HG03460 (cell line): ENCODE results near the gene HES1.
"Not testable (repeated sequence)": the region's sequence is repeated elsewhere in the genome, so short reads cannot be mapped to it uniquely, and the experiment has no call there.

Experiments
- ATAC-seq: cut with Tn5 transposase; IDR thresholded peaks from one replicate; pipeline ENCODE4 v1.9.1; 2021; ENCODE audit not compliant: unreplicated experiment

Gene HES1, protein sequence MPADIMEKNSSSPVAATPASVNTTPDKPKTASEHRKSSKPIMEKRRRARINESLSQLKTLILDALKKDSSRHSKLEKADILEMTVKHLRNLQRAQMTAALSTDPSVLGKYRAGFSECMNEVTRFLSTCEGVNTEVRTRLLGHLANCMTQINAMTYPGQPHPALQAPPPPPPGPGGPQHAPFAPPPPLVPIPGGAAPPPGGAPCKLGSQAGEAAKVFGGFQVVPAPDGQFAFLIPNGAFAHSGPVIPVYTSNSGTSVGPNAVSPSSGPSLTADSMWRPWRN

DNA sequence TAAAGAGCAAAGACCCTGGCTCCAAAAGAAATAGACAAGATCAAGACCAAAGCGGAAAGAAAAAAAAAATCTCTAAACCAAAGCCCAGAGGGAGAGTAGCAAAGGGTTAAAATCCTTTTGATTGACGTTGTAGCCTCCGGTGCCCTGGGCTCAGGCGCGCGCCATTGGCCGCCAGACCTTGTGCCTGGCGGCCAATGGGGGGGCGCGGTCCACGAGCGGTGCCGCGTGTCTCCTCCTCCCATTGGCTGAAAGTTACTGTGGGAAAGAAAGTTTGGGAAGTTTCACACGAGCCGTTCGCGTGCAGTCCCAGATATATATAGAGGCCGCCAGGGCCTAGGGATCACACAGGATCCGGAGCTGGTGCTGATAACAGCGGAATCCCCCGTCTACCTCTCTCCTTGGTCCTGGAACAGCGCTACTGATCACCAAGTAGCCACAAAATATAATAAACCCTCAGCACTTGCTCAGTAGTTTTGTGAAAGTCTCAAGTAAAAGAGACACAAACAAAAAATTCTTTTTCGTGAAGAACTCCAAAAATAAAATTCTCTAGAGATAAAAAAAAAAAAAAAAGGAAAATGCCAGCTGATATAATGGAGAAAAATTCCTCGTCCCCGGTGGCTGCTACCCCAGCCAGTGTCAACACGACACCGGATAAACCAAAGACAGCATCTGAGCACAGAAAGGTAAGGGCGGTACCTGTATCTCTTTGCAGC, at the start of gene HES1:
HES1 (plus strand) TSS at position 343 of the 713 bp plus-strand sequence; CDS start at position 576, 233 bp downstream.
- ATAC-seq, result no peak

DNA sequence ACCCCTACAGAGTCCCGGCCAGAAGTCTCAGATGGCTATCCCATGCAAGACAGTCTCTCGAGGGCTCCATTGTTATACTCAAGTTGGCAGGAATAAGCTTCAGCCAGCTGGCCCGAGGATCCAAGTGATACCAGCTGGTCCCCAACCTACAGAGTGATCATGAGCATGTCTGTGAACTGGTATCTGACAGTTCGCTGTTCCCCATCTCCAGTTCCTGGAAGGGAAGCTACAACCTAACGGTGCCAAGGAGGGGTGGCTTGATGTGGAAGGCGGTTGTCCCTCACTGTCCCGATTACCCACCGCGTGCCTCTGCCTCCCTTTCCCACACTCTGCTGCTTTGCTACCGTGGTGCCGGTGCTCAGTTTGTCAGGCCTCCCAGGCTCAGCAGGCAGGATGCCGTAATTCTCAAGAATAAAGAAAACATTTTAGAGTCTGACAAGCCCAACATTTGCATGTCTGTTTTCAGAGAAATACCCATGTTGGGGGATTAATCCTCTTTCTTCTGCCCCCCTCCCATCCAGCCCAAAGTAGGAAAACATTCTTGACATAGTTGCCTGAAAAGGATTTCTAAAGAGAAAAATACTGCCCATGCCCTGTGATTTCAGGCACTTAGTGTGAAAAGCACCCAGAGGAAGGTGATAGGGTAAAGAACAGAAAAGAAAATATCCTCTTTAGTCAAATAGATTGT, 49.4 kb upstream of the HES1 start:
- ATAC-seq, result no peak

DNA sequence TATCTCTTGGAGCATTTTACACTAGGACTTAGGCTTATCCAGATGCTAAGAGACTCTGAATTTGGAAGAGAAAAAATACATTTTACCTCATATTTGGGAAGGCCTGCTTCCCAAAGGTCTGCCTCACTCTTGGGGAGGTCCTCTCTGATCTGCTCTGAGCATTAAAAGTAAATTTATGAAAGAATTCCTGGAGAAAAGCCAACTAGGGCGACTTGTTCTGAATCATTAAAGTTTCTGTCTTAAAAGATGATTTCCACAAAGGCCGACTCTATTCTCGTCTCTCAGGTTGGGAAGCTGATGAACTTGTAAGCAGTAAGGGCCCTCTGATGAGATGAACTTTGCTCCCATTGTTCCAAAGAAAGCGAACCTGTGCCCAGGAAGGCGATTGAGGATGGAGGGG, 48.7 kb upstream of the HES1 start:
- ATAC-seq, result no peak

DNA sequence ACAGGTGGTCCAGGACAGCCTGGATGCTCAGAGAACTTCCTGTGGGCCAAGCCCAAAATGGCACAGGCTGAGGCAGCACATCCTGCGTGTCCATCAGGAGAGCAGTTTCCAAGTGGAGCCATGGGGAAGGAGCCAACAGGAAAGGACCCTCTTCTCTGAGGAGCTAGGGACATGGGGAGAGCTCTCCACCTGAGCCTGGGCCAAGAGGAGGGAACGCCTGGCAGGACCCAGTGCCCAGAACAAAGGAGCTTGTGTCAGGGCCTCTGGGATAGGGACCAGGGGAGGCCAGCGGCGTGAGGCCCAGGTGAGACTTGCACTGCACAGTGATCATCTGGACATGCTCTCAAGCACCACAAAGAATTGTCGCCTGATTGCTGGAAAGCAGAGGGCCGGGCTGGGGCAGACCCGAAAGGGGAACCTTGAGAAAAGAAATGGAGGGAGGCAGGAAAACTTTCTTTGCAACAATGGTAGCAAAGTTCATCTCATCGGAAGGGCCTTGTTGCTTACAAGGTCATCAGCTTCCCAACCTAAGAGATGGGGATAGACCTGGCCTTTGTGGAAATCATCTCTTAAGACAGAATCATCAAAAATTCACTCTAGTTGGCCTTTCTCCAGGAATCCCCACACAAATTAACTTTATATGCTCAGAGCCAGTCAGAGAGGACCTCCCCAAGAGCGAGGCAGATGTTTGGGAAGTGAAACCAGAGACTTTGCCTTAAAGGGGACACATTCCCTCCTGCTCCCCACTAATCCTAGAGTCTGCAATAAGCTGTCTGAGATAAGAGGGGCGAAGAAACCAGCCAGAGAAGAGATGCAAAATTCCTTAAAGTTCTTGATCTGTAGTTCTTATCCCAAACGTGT, 47.7 kb upstream of the HES1 start:
- no peak for ATAC-seq

DNA sequence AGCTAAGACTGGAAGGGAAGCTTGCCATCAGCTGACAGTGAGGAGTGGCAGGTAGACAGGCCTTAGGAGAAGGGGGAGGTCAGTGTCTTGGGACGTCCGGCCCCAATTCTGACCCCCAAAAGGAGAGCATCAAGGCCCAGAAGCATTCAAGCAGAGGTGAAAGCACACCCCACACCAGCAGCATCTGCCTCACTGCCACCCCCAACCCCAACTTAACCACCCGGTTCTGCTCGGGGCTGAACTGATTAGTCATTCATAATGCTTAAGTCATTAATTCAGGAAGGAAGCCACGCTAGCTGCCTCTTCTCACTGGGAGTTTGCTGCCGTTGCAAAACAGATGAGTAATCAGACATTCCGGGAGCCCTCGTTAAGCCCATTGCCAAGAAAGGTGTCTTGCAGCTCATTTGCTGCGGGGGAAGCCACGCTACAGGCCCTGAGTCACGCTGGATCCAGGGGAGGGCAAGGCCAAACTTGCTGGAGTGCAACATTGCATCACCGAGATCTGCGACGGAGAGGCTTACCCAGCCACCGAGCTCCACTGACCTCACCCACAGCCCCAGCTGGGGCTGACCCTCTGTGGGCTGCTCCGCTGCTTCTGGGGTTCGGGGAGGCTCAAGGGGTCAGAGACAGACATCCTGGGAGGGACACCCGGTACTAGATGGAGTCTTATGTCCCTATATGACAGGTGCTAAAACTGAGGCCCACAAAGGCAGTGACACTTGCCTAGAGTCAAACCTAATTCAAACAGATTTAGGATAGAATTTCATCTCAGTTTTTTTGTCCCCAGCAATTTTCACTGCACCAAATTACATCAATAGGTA, 46.4 kb upstream of the HES1 start:
- ATAC-seq, result peak; percentile 61

DNA sequence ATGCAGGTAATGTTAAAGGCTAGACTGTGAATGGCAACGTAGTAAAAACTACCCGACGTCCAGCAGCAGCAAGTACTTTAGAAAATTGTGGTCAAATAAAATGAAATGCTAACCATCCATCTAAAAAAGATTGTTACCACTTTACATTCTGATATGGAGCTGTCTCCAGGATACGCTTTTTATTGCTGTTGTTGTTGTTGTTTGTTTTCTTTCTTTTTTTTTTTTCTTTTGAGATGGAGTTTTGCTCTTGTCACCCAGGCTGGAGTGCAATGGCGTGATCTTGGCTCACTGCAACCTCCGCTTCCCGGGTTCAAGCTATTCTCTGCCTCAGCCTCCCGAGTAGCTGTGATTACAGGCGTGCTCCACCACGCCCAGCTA, 45.8 kb upstream of the HES1 start:
- ATAC-seq, result not testable (repeated sequence)

DNA sequence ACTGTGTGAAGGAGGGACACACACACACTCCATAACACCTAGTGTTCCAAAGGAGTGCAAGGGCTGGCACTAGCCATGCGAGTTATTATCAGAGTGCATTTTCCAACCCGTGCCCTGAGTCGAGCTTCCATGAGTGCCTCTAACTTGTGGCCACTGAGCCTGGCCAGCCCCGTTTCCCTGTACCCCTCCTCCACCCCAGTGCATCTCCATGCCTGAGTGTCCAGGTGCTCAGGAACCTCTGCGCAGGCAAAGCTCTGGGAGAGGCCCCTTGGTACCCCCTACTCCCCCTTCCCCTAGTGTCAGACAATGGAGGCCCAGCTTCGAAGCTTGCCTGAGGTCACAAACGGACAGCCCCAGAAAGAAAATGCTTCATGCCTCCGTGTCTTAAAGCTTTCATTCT, 45.2 kb upstream of the HES1 start:
- ATAC-seq, result no peak

DNA sequence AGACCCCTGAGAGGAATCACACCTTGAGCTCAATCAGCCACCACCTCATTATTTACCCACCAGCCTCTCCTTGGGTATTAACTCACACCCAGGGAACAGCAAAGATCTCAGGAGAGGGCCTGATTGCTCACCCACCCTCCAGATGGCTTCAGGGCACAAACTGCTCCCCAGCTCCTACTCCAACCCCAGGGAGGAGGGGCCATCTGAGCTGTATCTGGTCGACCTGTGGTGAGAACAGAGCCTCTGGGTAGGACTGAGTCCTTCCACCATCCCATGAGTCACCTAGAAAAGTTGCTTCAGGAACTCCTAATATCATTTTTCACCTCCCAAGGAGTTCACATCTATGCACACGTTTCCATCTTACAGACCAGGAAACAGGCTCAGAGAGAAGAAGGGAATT, 44.8 kb upstream of the HES1 start:
- ATAC-seq, result no peak

DNA sequence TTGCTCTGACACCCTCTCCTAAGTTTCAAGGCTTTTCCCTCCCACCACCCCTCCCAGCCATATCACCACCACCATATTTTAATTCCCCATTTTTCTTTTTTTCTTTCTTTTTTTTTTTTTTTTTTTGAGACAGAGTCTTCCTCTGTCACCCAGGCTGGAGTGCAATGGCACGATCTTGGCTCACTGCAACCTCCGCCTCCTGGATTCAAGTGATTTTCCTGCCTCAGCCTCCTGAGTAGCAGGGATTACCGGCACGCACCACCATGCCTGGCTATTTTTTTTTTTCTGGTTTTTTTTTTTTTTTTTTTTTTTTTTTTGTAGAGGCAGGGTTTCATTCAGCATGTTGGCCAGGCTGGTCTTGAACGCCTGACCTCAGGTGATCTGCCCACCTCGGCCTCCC, 44.1 kb upstream of the HES1 start:
- not testable (repeated sequence) for ATAC-seq

DNA sequence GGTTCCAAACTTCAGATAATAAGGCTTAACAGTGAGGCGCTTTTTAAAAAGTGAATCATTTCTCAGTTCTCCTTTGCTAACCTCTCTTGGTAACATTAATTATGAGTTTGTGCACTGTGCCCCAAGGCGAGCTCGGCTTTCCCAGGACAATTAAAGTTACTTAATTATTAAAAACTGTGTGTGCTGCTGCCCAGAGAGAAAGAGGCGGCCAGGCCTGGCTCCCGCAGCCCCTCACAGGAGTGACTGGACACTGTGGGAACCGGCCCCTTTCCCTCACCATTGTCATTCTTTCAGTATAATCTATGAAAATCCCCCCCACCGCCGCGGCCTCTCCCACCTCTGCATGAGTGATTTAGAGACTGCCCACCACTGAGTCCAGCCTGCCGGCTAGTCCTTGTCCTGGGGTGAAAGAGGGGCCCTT, 43.1 kb upstream of the HES1 start:
- ATAC-seq, result no peak

DNA sequence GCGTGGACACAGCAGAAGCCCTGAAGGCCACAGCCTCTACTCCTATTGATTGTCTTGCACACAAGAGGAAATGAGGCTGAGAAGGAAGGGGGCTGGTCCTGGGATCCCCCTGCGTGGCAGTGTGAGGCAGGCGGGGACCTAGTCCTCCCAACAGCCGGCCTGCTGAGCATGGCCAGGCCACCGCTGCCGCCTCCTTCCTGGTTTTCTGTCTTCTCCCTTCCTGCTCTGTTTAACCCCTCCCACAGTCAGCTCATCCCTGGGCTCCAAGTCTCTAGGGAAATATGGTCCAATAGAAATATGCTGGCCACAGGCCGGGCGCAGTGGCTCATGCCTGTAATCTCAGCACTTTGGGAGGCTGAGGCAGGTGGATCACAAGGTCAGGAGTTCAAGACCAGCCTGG, 42.1 kb upstream of the HES1 start:
- ATAC-seq, result no peak

DNA sequence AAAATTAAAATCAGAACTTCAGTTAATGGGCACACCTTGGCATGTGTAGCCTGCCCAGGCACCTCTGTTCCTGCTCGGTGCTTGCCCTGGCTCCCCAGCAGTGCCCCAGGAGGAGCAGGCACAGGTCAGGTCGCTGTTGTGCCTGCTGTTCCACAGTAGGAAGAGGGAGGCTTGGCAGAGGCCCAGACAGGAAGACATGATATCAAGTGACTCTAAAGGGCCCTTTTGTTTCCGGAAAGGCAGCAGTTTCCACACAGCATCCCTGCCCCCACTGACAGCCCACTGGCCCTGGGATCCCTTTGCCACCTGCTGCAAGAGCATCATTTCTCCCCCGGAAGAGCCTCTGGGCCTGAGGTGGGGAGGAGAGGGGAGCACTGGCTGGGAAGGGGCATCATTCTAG, 40.5 kb upstream of the HES1 start:
- no peak for ATAC-seq

DNA sequence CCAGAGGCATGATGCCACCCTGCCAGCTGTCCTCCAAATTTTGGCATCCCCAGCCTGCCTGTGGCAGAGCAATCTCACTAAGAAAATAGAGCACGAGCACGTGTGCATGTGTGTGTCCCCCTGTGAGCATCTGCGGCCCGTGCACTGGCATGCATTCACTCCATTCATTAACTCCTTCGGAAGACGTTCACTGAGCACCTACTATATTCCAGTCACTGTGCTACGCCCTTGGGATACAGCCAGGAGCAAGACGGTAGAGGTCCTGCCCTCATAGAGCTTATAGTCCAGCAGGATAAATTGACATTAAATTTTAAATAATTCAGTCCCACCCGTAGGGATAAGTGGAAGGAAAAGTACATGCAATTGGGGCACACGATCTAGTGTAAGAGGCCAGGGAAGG, 40.0 kb upstream of the HES1 start:
- no peak for ATAC-seq

DNA sequence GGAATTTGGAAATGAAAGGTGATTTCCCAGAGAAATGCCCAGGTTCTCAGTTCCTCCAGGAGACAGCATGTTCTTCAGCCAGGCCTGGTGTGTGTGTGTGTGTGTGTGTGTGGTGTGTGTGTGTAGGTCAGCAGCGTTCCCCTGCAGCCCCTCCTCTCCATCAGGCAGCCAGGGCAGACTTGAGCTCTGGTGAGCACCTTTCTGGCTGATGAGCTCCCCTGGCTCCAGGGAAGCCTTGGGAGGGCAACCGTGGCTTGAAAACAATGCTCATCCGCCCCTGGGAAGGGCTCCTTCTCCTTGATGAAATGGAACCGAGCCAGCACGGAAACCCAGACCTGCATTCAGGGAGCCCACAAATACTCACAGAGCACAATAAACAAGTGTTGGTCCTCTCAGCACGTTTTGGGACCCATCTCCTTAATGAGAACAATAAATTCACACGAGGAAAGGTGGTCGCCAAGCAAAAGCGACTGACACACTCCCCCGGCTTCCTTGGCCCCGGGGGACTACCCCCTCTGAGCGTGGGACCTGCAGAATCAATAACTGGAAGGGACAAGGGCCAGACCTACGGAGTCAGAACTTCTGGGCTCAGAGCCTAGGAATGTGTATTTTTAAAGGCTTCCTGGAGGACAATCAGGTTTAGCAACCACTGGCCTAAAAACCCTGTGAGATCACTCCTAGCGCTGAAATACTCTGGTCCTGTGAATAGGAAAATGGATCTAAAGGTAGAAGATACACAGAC, 38.6 kb upstream of the HES1 start:
- ATAC-seq, result no peak

DNA sequence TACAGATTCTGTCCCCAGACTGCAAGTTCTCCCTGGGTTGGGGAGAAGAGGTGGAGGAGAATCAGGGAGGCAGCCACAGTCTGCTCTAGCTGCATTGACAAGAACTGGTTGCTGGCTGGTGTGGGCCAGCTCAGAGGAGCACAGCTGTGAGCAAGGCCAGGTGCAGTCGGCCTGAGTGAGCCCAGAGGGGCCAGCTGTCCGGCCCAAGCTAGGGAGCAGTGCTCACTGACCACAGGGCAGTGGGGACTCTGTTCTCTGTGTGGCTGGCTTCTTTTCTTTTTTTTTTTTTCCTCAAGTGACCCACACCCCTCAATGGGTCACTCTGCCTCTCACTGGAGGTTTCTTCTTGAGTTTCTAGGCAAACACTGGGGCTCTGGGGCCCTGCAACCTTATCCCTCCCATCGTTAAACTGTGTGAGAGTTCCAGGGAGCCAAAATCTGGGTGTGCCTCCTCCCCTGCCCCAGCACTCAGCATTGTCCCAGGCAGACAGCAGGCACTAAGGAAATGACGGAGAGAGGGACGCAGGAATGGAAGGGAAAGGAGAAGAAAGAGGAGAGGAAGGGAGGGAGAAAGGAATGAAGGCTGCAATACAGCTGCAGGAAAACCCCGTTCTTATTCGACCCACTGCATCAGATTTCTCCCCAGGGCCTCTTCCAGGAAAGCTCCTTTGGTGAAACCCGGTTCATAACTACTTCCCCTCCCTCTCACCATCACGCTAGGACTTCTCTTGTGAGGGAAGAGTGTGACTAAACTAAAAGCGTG, 37.7 kb upstream of the HES1 start:
- ATAC-seq, result no peak

DNA sequence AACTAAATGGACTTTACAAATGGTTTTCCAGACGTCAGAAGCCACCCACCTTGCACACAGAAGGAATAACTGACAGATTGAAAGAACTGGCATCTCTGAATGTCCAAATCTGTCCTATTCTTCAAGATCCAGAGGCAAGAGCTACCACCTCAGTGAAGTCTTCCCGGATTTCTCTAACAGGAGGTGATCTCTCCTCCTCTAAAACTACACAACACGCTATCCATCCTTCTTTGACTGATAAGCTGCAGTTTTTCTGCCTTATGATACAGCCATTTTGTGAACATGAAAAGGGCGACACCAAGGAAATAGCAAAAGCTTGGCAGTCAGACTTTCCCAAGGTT, 37.1 kb upstream of the HES1 start:
- no peak for ATAC-seq

DNA sequence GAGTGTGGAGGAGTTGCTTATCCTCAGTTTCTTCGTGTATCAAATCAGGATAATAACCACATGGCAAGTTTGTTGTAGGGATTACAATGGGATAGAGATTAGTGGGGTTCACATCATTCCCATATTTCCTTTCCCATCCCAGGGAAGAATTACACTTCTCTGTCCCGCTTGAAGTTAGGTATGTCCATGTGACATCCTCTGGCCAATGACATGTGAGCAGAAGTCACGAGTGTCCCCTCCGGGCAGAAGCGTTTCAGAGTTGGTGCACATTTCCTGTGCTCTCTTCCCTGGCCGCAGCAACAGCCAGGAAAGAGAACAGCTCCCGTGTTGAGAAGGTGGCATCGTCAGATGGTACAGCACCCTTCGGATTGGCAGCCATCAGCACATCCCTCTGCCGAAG, 36.7 kb upstream of the HES1 start:
- no peak for ATAC-seq

DNA sequence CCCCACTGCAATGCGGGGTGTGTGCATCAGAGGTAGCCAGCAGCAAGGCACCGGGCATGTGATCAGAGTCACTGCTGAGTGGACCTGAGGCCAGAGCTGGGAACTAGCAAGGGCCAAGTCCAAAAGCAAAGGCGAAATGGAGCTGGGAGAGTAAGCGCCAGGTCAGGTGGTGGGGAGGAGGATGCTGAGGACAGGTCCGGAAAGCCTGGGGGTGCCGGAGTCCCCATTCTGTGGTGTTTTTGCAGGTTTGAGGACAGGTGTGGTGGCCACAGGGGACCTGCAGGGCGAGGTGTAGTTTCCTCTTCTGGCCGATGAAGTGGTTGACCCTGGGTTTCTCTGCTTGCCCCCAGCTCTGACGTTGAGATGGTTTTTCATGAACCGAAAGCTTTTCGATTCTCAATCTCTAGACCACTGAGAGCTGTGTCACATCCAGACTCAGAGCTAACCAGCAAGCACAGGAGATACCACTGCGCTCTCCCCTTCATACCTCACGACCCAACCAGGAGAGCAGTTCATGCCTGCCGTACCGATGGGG, 35.0 kb upstream of the HES1 start:
- ATAC-seq, result peak; percentile 81
